Measurements from ENCODE around the gene FBXO2. TPM values are rescaled to one million over a fixed set of nuclear protein-coding genes. Genes with fewer than 3 reads are reported as not detected.
A peak's percentile ranks its signal among the peaks of the same experiment; 100 is the strongest.

FBXO2 gene
- total and polyA plus RNA-seq, 9 of the 15 experiments (the other 6 are each of a cell fraction or from before 2014, with no cell fraction given) = 0.04 to 1.9 (median 0.27) TPM

GRCh38 chr1:11650331-11650991 is 3.8 kb downstream of the FBXO2 start (continued):
- TF ChIP-seq HMGXB4 (CRISPR knock-in tag; IDR thresholded peaks at IDR 0.05) (0 out of 2 replicates have a peak, but pooled peaks have one; percentile 82), ZNF717 (CRISPR knock-in tag; IDR thresholded peaks at IDR 0.05) (no peak), ZNF316 (IDR thresholded peaks at IDR 0.05) (no peak), ZNF239 (CRISPR knock-in tag; IDR thresholded peaks at IDR 0.05) (no peak), PATZ1 (CRISPR knock-in tag; IDR thresholded peaks at IDR 0.05; ENCODE audit: borderline replicate concordance) (no peak), ZNF507 (tag; conservative IDR thresholded peaks at IDR 0.05) (no peak), SIN3B (IDR thresholded peaks at IDR 0.05; ENCODE audit: low read depth) (peak; percentile 70; the same call in 1 of the 2 replicates), SAP30 (IDR thresholded peaks at IDR 0.05; ENCODE audit: borderline replicate concordance, insufficient read depth, low read depth, low read length, poor library complexity, severe bottlenecking) (no peak), ZNF197 (CRISPR knock-in tag; IDR thresholded peaks at IDR 0.05; ENCODE audit: low read depth) (no peak), FOXJ3 (CRISPR knock-in tag; IDR thresholded peaks at IDR 0.05) (no peak), ZNF398 (CRISPR knock-in tag; IDR thresholded peaks at IDR 0.05) (no peak), ZNF124 (CRISPR knock-in tag; IDR thresholded peaks at IDR 0.05) (no peak), MAFF (IDR thresholded peaks at IDR 0.05; ENCODE audit: low read length) (no peak), NFXL1 (CRISPR knock-in tag; IDR thresholded peaks at IDR 0.05) (no peak), E2F3 (CRISPR knock-in tag; IDR thresholded peaks at IDR 0.05) (no peak), THRA (IDR thresholded peaks at IDR 0.05) (no peak)
- TF ChIP-seq, protein P1, sequence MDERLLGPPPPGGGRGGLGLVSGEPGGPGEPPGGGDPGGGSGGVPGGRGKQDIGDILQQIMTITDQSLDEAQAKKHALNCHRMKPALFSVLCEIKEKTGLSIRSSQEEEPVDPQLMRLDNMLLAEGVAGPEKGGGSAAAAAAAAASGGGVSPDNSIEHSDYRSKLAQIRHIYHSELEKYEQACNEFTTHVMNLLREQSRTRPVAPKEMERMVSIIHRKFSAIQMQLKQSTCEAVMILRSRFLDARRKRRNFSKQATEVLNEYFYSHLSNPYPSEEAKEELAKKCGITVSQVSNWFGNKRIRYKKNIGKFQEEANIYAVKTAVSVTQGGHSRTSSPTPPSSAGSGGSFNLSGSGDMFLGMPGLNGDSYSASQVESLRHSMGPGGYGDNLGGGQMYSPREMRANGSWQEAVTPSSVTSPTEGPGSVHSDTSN (CRISPR knock-in tag; IDR thresholded peaks at IDR 0.05; ENCODE audit: low read depth) = no peak
- TF ChIP-seq, protein P1 (tag; conservative IDR thresholded peaks at IDR 0.05; ENCODE audit: low read depth) = no peak

Data from K562 (cell line).